ENCODE measurements around the gene KAZN. TPM values are rescaled to one million over a fixed set of nuclear protein-coding genes. Genes with fewer than 3 reads are reported as not detected.

The KAZN gene
- total RNA-seq, 1 experiment from 2014 or later: 1.6 TPM

- DNase-seq (ENCODE audit: low spot score): no peak
Measured at GRCh38 chr1:15107911-15108310, 509.4 kb downstream of the KAZN start.

GRCh38 chr1:15110128-15110866, 511.8 kb downstream of the KAZN start:
- no peak for DNase-seq (ENCODE audit: low spot score)

DNA sequence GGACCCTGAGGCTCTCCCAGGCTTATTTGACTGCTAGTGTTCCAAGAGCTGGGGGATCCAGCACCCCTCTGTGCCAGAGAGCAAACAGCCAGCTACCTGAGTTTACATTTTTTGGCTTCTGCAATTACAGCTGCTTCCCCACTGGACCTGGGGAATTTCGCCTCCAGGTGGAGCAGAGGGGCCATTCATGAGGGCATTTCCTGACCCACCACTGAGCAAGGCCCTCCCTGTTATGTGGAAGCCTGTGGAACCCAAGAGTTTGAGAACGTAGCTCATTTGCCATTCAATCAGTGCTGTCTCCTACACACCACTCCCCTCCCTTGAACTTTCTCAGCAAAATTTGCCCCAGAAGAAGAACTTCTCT, 512.4 kb downstream of the KAZN start:
- no peak for DNase-seq (ENCODE audit: low spot score)

DNA sequence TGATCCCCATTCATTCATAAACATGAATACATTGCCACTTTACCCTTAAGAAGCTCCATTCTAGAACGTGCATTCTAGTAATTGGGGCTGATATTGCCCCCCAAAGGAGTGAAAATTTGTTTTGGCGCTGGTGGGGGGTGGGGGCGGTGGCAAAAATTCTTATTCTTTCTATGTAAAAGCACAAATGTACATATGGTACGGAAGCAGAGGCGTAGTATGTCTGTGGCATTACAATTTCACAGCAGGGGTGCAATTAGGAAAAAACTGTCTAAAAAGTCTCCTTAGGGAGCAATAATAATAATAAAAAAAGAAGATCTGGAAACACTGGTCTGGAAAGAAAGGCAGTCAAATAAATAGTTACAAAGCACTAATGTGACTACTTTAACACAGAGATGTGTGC, 514.7 kb downstream of the KAZN start:
- DNase-seq (ENCODE audit: low spot score): no peak

GRCh38 chr1:15114884-15115283, 516.4 kb downstream of the KAZN start:
- DNase-seq (ENCODE audit: low spot score): no peak

DNA sequence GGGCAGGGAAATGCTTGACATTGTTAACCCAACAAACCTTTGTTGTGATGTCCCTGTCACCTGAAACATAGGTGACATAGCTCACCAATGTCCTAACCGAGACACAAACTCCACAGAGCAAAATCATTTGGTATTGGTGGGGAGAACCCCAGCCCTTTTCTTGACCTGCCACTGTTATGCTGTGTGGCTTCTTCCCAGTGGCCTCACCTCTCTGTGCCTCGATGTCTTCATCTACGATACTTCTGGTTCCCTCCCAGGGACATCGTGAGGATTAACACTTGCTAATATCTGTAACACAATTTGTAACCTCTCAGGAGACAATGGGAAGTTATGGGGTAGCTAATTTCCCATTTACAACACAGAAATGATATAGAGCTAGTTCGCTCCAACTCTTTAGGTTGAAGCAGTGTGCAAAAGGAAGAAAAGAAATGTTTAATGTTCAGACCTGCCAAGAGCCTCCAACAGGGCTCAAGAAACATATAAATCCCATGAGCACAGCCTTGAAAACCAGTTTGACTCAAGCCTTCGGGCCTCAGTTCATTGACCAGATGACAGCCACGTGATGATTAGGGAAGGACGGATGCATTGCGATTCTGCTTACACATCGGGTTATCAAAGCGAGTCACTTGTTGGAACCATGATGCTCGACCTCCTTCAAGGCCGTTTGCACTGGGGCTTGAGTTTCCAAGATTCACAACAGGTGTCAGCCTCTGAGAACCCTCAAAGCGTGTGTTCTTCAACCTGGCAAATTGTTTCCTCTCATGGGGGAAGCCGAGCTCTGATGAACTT, 517.3 kb downstream of the KAZN start:
- DNase-seq (ENCODE audit: low spot score): no peak

- DNase-seq (ENCODE audit: low spot score): no peak
Measured at GRCh38 chr1:15116966-15117365, 518.5 kb downstream of the KAZN start.

DNA sequence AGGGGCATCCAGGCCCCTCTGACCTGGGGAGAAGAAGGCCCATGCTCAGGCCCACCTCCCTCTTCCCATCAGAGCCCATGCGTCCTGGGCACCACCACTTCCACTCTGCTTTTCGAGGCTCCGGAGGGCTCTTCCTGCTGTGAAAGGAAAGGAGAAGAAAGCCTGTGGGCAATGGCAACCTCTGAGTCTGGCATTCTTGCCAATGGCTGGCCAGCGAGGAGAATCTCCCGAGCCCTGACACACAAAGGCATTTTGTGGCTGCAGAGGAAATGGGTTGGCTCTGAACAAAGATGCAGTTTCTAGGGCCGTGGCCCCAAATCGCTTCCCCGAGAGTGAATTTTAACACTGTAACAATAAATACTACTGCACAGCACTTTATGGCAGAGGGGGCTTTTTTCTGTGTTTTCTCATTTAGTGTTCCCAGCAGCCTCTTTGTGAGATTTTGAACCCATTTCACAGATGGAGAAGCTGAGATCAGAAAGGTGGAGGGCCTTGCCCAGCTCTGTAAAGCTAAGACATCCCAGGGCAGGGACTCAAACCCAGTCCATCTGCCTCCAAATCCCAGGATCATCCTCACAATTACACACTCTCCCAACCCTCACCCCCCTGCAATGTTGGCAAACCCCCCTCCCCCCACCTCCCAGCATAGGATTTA, 519.3 kb downstream of the KAZN start:
- no peak for DNase-seq (ENCODE audit: low spot score)

DNA sequence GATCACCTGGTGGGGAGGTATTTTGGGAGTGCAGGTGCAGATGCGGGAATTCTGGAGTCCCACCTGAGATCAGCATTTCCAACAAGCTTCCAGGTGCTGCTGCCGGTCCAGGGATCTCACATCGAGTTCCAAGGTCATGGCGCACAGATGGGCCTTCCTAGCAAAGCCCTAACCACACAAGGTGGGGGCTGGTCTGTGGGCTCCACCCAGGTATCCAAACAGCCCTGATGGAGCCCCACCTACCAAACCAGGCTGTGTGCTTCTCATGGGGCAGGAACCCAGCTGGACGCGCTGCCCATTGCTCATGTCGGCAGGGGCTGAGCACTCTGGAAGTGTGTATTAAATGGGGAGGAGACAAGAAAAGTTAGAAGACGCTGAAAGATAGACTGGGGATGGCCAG, 520.1 kb downstream of the KAZN start:
- DNase-seq (ENCODE audit: low spot score): no peak

DNA sequence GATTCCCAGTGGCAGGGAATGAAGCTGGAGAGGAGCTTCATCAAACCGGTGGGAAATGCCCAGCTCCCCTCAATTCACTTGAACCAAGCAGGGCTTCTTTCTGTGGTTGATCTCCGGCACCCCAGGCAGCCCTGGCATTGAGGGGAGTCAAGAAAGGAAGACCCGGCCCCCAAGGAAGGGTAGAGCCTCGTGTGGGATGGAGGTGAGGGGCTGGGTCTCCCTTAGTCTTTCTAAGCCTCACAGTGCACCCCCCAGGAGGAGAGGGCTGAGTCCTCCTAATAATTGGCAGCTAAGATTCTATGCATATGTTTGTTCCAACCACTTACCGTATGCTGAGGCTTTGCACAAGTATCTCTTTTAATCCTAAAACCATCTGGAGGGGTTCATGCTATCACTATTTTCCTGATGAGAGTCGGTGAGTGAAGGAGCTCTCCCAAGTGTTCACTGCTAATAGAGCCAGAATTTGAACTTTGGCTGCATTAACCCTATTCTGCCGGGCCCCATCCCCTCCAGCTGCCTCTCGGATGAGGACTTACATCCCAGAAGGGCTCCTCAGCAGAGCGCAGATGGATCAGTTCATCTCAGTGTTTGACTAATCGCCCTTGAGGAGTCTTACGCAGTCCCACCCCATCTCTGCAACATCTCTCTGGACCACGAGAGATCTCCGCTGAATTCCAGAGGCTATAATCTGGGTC, 521.9 kb downstream of the KAZN start:
- no peak for DNase-seq (ENCODE audit: low spot score)

DNA sequence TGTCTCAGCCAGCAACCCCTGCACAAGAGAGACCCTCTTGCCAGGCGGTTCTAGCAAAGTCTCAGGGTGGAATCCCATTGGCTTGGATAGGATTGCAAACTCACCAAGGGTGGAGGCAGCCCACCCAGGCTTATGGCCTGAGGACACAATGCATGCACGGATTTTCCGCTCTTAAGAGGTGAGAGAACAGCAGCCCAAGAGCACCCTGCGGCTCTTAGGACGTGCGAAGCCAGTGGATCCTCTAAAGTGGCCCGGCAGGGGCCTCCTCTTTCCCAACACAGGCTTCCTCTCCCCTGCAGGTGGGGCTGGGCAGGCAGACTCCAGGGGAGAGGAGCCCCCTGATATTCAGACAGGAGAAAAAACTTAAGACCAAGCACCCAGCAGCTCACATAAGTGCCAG, 523.8 kb downstream of the KAZN start:
- DNase-seq (ENCODE audit: low spot score): no peak

DNA sequence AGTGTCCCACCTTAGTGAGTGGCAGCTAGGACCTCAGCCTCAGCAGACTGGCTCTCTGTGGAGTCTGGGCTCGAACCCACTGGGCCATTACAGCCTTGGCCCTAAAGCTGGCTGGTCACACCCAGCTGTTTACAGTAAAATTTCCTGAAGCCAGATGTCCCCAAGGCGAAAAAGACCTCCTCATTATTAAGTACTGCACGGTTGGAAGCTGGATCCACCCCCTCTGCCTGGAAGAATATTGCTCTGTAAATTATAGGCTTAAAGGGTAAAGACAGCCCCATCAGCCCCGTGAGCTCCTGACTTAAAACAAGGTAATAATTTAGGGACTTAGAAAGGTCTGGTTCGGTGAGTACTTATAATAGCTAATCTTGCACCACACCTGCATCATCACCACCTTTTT, 524.8 kb downstream of the KAZN start:
- DNase-seq (ENCODE audit: low spot score): no peak

DNA sequence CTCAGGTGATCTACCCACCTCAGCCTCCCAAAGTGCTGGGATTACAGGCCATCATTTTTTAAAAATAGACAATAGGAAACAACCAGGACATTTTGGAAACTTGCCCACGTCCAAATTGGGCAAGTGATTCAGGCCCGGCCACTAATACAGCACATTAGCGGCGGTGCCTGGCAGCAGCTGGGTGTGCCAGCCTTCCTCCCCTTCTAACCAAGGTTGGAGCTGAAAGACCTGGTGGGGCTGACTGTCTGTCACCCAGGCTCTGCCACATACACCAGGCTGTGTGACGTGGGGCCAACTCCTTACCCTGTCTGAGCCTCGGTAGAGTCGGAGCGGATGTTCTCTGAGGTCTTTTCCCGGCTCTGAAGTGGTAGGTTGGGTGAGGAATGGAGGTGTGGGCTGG, 525.4 kb downstream of the KAZN start:
- DNase-seq (ENCODE audit: low spot score): no peak

DNA sequence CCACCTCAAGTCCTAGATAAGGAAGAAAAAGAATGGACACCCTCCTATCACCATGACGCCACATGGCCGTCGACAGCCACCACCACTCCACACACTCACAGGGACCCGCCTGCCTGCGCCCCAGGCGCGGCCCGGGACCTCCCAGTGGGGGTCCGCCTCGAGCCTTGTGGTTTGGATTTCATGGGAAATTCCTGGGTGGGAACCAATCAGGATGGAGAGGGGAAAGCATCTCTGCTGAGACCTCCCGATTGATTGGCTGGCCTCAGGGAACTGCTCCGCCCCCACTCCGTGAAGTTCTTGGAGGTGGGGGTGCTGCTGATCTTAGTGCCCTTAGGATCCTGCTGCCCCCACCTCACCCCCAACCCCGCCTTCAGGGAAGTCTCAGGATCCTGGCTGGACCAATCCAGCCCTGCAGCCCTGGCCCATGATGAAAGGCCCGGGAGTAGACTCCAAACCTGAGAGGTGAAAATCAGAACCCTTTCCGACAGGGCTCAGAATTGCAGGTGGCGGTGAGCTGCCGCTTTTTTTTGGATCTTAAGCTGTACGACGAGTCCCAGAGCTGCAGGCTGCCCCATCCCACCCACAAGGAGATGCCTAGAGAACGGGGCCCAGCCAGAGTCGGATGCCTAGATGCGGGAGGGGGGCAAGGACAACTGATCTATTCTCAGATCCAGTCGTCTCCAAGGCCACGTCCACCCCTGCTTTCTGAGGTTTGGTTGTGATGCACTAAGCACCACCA, 526.0 kb downstream of the KAZN start:
- no peak for DNase-seq (ENCODE audit: low spot score)

- no peak for DNase-seq (ENCODE audit: low spot score)
Measured at GRCh38 chr1:15125101-15125745, 526.7 kb downstream of the KAZN start.

- DNase-seq (ENCODE audit: low spot score): no peak
Measured at GRCh38 chr1:15128077-15128476, 529.6 kb downstream of the KAZN start.

DNA sequence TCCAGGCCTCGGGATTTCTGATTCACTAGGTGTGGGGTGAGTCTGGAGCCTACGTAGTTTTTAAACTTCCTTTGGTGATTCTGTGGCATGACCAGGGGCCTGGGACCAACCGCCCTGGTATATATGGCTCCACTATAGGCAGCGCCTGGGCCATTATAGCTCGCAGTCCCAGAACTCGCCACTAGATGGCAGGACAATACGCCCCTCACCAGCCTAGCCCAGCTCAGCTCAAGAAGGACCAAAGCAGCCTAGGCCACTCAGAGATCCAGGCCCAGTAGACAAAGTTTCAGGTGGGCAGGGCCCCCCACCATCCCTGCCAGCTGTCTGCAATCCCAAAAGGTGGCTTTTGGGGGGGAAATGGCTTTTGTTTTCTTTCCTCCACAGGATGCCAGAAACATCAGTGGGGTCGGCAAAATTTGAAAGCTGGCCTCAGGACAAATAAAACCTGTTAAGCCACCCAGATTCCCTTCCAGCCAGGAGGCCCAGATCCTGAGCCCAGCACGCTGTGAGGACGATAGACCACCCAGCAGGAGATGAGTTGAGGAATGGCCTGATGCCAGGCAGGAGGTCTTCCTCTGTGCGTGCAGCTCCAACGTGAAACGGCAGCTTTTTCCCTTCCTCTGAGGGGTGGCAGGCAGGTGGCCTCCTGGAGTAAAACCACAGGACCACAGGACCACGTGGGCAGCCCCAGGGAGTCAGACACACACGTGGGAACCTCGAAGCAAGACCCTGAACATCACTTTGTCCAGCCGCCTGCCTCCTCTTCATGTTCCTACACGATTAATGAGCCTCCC, 530.2 kb downstream of the KAZN start:
- DNase-seq (ENCODE audit: low spot score): peak; percentile 59

DNA sequence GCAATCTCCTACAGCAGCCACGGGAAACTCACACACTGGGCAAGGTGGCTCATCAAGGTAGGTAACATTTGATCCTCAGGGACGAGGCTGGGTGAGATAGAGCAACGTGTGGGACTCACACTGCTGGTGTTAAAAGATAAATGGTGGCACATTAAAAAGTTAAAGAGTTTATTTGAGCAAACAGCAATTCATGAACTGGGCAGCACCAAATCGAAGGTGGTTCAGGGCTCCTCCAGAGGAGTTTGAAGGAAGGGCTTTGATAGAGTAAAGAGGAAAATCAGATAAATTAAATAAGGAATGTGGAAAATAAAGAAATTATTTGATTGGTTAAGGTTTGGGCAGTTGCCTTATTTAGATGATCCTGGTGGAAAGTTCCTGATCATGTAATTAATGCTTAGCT, 531.5 kb downstream of the KAZN start:
- no peak for DNase-seq (ENCODE audit: low spot score)

DNA sequence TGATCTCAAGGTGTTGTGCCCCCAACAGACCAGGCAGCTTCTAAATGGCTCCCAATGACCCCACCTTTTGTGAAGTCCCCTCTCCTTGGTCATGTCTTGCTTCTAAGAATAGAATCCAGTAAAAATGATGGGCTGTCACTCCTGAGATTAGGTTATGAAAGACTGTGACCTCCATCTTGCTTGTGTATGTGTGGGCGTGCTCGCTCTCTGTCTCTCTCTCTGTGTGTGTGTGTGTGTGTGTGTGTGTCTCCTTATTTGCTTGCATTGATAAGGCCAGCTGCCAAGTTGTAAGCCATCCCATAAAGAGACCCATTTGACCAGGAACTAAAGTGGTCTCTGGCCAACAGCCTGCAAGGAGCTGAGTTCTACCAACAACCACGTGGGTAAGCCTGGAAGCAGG, 532.1 kb downstream of the KAZN start:
- no peak for DNase-seq (ENCODE audit: low spot score)

DNA sequence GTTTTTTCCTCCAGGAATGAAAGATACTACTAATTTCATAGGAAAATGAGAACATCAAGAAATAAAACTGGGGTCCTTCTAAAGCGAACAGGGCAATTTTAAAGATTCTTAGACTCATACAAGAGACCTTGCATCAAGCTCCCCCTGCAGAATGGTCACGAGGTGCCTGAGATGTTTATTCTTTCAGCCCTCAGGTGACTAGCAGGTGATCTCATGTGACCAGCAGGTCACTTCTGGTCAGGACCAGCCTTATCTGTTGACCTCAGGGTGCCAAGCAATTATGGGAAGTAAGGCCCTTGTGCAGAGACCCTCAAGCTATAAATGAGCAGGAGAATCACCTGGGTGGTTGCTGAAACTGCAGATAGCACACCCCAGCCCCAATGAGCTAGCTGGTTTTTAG, 534.5 kb downstream of the KAZN start:
- DNase-seq (ENCODE audit: low spot score): no peak

Data from H4 (cell line).